Nephron (organoid): ENCODE measurements around the gene GSE1.

ENCODE experiments used
- H3K27ac Mint-ChIP-seq, 3 experiments: 2 replicates each; pipeline ENCODE4 v1.8.0; 2020; ENCODE audit warnings: mixed read lengths in 3 of 3, mild to moderate bottlenecking in 2 of 3, moderate library complexity in 1 of 3
- H3K27me3 Mint-ChIP-seq: 2 replicates; pipeline ENCODE4 v1.8.0; 2021; ENCODE audit warnings: low read depth, mild to moderate bottlenecking, moderate library complexity, mixed read lengths
- H3K36me3 Mint-ChIP-seq: 2 replicates; pipeline ENCODE4 v1.8.0; 2020; ENCODE audit warnings: low read depth, mixed read lengths
- H3K4me1 Mint-ChIP-seq: 2 replicates; pipeline ENCODE4 v1.8.0; 2020; ENCODE audit warnings: mixed read lengths
- H3K4me3 Mint-ChIP-seq, 3 experiments: 2 replicates each; pipeline ENCODE4 v1.8.0; 2020; ENCODE audit warnings: mild to moderate bottlenecking in 3 of 3, mixed read lengths in 3 of 3, moderate library complexity in 2 of 3
- H3K9me3 Mint-ChIP-seq: 2 replicates; pipeline ENCODE4 v1.8.0; 2020; ENCODE audit warnings: mixed read lengths
- CTCF ChIP-seq, 3 experiments: fragments of 200-600 bp; sonication (generic); IDR thresholded peaks; one replicate each; pipeline ENCODE4 v1.5.0; 2021; ENCODE audit warnings: antibody characterized with exemption in 3 of 3; ENCODE audit not compliant: unreplicated experiment in 3 of 3

The GSE1 gene

GRCh38 chr16:85685251-85685650 lies 72.1 kb downstream of the GSE1 start:
- TF ChIP-seq CTCF (IDR thresholded peaks at IDR 0.05; ENCODE audit: unreplicated experiment in 3 of 3): no peak
- Mint-ChIP-seq H3K4me1 (peaks cover 20% of the 10 kb centered on the region), H3K36me3 (peaks cover 20% of the 10 kb centered on the region), H3K9me3 (no peaks in the 10 kb centered on the region), H3K4me3 (no peak overlapping the region), H3K27ac (no peak overlapping the region), H3K27me3 (peaks cover 7% of the 10 kb centered on the region)

- H3K9me3 Mint-ChIP-seq: no peaks in the 10 kb centered on the region
- TF ChIP-seq CTCF (IDR thresholded peaks at IDR 0.05; ENCODE audit: unreplicated experiment in 3 of 3): no peak
- H3K36me3 Mint-ChIP-seq: peaks cover 10% of the 10 kb centered on the region
Measured at GRCh38 chr16:85686912-85687591, 73.9 kb downstream of the GSE1 start.

GRCh38 chr16:85687651-85688471 lies 74.7 kb downstream of the GSE1 start:
- no peak for TF ChIP-seq CTCF (IDR thresholded peaks at IDR 0.05; ENCODE audit: unreplicated experiment in 3 of 3)
- H3K9me3 Mint-ChIP-seq: no peaks in the 10 kb centered on the region
- H3K27me3 Mint-ChIP-seq: peaks cover 9% of the 10 kb centered on the region
- H3K4me3 Mint-ChIP-seq: peak overlapping the region; percentile 77 to 79 (median 77)
- peaks cover 9% of the 10 kb centered on the region for H3K36me3 Mint-ChIP-seq
- no peak overlapping the region for H3K27ac Mint-ChIP-seq
- H3K4me1 Mint-ChIP-seq: peaks cover 23% of the 10 kb centered on the region

More at GRCh38 chr16:85686912-85687591, 73.9 kb downstream of the GSE1 start:
- Mint-ChIP-seq H3K4me3 (peak overlapping the region; percentile 77 to 79 (median 77)), H3K4me1 (peaks cover 25% of the 10 kb centered on the region), H3K27ac (no peak overlapping the region), H3K27me3 (peaks cover 9% of the 10 kb centered on the region)

GRCh38 chr16:85688586-85689284 lies 75.6 kb downstream of the GSE1 start, which contains the start of gene GINS2:
Gene GINS2, minus strand, starts transcription at chr16:85688954. Its CDS starts 56 bp downstream, at chr16:85688898.
- Mint-ChIP-seq H3K27ac (no peak within 1 kb of the TSS), H3K4me1 (peaks cover 14% of the 10 kb centered on the region), H3K9me3 (no peaks in the 10 kb centered on the region), H3K36me3 (peaks cover 3% of the 10 kb centered on the region), H3K4me3 (peak within 1 kb of the TSS; percentile 77 to 81 (median 81)), H3K27me3 (peaks cover 10% of the 10 kb centered on the region)
- TF ChIP-seq CTCF (IDR thresholded peaks at IDR 0.05; ENCODE audit: unreplicated experiment in 3 of 3): no peak

GRCh38 chr16:85689285-85689949 lies 76.3 kb downstream of the GSE1 start:
- peaks cover under 1% of the 10 kb centered on the region for H3K36me3 Mint-ChIP-seq
- peak overlapping the region; percentile 67 to 81 (median 81) for H3K4me3 Mint-ChIP-seq
- H3K9me3 Mint-ChIP-seq: no peaks in the 10 kb centered on the region
- no peak overlapping the region for H3K27ac Mint-ChIP-seq
- H3K27me3 Mint-ChIP-seq: peaks cover 10% of the 10 kb centered on the region
- H3K4me1 Mint-ChIP-seq: peaks cover 14% of the 10 kb centered on the region
- TF ChIP-seq CTCF (IDR thresholded peaks at IDR 0.05; ENCODE audit: unreplicated experiment in 3 of 3): no peak
